Fibroblast of the aortic adventitia (primary cell): Measurements from ENCODE around the gene HCFC1R1. TPM values are rescaled to one million over a fixed set of nuclear protein-coding genes. Genes with fewer than 3 reads are reported as not detected.

Experiments used
- DNase-seq: peaks from one replicate; pipeline ENCODE4 v3.0.0-alpha.2; 2010; ENCODE audit warnings: low read depth
- H3K4me3 ChIP-seq: 2 replicates; pipeline ENCODE4 v1.5.1; 2011; ENCODE audit warnings: low read depth, mild to moderate bottlenecking, control low read depth, low read length, moderate library complexity
- total RNA-seq: library from RNA; depleted of rRNA; stranded (reverse); fragments of >200 nt; gene quantifications from 2 replicates; pipeline ENCODE4 v1.2.3, GENCODE V29; 2012; ENCODE audit warnings: low replicate concordance
- TF ChIP-seq, protein P1 (sequence below): IDR thresholded peaks from 2 replicates; pipeline ENCODE4 v1.5.1; 2011; ENCODE audit warnings: mild to moderate bottlenecking, low read length, control low read depth, inconsistent platforms; ENCODE audit not compliant: insufficient read depth

HCFC1R1 gene
- total RNA-seq, 1 donor, result 45.6 TPM

DNA sequence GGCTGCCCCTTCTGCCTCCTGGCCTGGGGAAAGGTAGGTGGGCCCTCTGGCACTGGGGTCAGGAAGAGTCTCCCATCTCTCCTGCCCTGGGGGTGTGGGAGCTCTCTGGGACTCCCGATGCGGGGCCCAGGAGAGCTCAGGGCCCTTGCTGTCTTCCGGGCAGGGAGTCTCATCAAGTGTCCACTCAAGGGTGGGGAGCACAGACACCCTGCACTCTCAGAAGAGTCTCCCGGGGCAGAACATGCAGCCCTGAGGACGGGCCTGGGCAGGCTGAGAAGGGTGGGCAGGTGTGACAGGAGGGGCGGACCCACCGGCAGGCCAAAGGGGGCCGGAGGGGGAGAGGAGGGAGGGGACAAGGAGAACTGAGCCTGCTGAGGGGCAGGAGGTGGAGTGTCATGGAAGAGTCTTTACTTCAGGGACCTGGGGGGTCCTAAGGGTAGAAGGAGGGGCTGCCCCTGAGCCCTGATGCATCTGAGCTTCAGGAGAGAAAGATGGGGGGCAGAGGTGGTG, 35.1 kb downstream of the HCFC1R1 start:
- DNase-seq, result no peak
- TF ChIP-seq, protein P1, sequence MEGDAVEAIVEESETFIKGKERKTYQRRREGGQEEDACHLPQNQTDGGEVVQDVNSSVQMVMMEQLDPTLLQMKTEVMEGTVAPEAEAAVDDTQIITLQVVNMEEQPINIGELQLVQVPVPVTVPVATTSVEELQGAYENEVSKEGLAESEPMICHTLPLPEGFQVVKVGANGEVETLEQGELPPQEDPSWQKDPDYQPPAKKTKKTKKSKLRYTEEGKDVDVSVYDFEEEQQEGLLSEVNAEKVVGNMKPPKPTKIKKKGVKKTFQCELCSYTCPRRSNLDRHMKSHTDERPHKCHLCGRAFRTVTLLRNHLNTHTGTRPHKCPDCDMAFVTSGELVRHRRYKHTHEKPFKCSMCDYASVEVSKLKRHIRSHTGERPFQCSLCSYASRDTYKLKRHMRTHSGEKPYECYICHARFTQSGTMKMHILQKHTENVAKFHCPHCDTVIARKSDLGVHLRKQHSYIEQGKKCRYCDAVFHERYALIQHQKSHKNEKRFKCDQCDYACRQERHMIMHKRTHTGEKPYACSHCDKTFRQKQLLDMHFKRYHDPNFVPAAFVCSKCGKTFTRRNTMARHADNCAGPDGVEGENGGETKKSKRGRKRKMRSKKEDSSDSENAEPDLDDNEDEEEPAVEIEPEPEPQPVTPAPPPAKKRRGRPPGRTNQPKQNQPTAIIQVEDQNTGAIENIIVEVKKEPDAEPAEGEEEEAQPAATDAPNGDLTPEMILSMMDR, result no peak
- no peak overlapping the region for H3K4me3 ChIP-seq

DNA sequence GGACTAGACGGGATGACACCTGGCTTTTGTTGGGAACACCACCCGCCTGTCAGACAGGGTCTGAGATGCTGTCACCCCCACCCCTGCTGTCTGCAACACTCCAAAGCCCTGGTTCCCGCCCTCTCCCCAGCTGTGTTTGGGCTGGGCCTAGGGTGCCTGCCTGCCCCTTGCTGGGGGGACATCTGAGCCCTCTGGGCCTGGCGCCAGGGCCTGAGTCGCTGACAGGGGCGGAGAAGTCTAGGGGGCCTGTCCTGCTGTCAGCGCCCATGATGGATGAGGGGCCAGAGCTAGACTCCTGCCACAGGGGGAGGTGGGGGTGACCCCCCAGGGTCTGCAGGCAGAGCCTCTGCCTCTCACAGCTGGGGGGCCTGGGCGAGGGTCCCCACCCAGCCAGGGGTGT, 35.9 kb downstream of the HCFC1R1 start:
- TF ChIP-seq, protein P1, result no peak
- no peak for DNase-seq
- no peak overlapping the region for H3K4me3 ChIP-seq

DNA sequence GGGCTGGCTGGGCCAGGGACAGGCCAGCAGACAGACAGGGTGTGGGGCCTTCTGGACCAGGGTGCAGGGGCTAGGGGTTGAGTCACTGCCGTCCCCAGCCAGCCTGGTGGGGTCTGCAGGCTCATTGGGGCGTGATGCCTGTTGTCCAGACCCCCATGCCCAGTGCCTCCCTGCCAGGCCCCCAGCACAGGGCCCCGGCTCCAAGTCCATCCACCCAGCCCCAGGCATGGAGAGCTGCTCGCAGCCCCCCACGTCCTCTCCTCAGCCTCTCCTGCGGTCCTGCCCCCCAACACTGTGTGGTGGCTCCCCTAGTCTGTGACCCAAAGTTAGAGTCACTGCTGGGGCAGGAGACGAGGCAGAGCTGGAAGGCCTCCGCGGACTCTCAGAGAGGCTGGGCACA, 36.5 kb downstream of the HCFC1R1 start:
- TF ChIP-seq, protein P1, result no peak
- DNase-seq, result no peak

DNA sequence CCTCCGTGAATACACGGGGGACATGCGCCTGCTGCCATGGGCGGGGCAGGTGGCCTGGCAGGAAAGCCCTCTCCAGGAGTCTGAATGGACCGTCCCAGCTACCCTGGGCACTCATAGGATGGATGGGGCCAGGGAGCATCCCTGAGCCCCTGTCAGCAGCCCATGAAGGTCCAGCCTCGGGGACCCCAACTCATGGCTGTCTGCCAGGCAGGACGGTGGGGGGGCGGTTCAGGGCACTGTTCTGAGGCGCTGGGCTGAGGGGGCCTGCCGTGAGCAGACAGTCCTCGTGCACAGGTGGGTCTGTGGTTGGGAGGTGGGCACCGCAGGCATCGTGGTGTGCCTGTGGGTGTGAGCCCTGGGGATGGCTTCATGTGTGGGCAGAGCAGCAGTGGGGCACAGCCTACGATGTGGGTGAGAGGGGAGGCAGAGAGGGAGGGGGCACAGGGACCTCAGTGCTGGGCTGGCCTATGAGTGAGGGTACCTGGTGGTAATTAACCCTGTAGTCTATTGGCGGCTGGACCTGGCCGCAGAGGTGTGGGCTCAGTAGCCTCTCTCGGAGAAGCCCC, 37.0 kb downstream of the HCFC1R1 start:
- TF ChIP-seq, protein P1, result no peak
- no peak for DNase-seq
- no peak overlapping the region for H3K4me3 ChIP-seq

More for the DNA sequence above, 36.5 kb downstream of the HCFC1R1 start:
- H3K4me3 ChIP-seq, result no peak overlapping the region

DNA sequence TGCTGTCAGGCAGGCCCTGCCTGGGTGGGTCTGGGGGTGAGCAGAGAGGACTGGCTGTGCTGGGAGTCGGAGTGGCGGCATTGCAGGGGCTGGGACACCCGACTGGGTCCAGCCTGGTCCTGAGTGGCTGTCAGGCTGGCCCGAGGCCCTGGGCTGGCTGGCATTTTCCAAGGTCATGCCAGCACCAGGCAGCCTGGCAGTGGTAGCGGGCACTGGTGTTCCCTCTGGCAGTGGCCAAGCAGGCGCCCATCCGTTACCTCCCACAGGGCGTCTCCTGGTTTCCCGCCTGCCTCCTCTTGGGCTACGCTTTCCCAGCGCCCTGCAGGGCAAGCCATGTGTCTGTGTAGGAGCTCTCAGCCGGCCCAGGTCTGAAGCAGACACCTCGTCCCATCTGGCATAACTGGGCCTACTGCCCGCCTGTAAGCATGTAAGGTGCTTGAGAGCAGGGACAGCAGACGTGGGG, 37.8 kb downstream of the HCFC1R1 start:
- no peak overlapping the region for H3K4me3 ChIP-seq
- TF ChIP-seq, protein P1, result no peak

DNA sequence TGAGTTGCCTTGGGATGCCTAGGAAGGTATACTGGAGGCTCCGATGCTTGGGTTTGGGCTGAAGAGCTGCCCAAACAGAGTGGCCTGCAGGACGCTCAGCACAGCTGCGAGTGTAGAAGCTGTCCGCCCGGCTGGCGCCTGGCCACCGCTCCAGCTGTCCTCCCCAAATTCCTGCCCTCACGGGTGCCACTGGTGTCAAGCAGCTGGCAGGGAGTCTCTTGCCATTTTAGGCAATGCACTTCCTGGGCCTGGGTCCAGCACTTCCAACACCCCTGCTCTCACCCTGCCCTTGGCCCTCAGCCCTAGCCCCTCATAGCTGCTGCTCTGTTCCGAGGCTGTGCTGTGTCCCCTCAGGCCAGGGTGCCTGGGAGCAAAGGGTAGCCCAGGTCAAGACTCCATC, 38.3 kb downstream of the HCFC1R1 start:
- DNase-seq, result no peak

More for the DNA sequence above, 37.8 kb downstream of the HCFC1R1 start:
- no peak for DNase-seq

More for the DNA sequence above, 38.3 kb downstream of the HCFC1R1 start:
- H3K4me3 ChIP-seq, result no peak overlapping the region
- TF ChIP-seq, protein P1, result no peak
